Ascending aorta (tissue), 2 donors: ENCODE results near the gene KRCC1. TPM values are rescaled to one million over a fixed set of nuclear protein-coding genes. Genes with fewer than 3 reads are reported as not detected.
A peak's percentile ranks its signal among the peaks of the same experiment; 100 is the strongest.

Experiments used
- DNase-seq, 2 donors: peaks; one replicate each; pipeline ENCODE4 v3.0.0-alpha.2; 2019; ENCODE audit warnings: low spot score in 2 of 2
- H3K27ac ChIP-seq, 2 donors: fragments of 200-600 bp; sonication (generic); one replicate each; pipeline ENCODE4 v1.5.1; 2016 to 2017; ENCODE audit warnings: mild to moderate bottlenecking in 1 of 2
- H3K27me3 ChIP-seq: fragments of 200-600 bp; sonication (generic); one replicate; pipeline ENCODE4 v1.5.1; 2017
- H3K36me3 ChIP-seq, 2 donors: fragments of 200-600 bp; sonication (generic); one replicate each; pipeline ENCODE4 v1.5.1; 2016
- H3K4me1 ChIP-seq, 2 donors: fragments of 200-600 bp; sonication (generic); one replicate each; pipeline ENCODE4 v1.5.1; 2016 to 2017; ENCODE audit warnings: mild to moderate bottlenecking in 1 of 2
- H3K4me3 ChIP-seq, 2 donors: fragments of 200-600 bp; sonication (generic); one replicate each; pipeline ENCODE4 v1.5.1; 2016 to 2017; ENCODE audit warnings: mild to moderate bottlenecking in 1 of 2
- H3K9me3 ChIP-seq, 2 donors: fragments of 200-600 bp; sonication (generic); one replicate each; pipeline ENCODE4 v1.5.1; 2016
- intact Hi-C: fragments of 100-400 bp; cut with DNase I; formaldehyde crosslinking; loops from one replicate; pipeline ENCODE4 v1.15.1; 2023
- total RNA-seq: library from RNA; depleted of rRNA; stranded (reverse); fragments of >200 nt; gene quantifications from one replicate; pipeline ENCODE4 v1.1.0, GENCODE V29; 2016
- TF ChIP-seq, protein P1 (sequence below), 3 experiments: fragments of 200-600 bp in 2 of 3; fragments of 450-650 bp in 1 of 3; sonication (generic) in 2 of 3; IDR thresholded peaks; one replicate each; pipeline ENCODE4 v1.5.1; 2016 to 2019; ENCODE audit warnings: antibody characterized with exemption in 3 of 3, mild to moderate bottlenecking in 1 of 3, moderate library complexity in 1 of 3

The KRCC1 gene
- total RNA-seq, result 3.1 TPM

DNA sequence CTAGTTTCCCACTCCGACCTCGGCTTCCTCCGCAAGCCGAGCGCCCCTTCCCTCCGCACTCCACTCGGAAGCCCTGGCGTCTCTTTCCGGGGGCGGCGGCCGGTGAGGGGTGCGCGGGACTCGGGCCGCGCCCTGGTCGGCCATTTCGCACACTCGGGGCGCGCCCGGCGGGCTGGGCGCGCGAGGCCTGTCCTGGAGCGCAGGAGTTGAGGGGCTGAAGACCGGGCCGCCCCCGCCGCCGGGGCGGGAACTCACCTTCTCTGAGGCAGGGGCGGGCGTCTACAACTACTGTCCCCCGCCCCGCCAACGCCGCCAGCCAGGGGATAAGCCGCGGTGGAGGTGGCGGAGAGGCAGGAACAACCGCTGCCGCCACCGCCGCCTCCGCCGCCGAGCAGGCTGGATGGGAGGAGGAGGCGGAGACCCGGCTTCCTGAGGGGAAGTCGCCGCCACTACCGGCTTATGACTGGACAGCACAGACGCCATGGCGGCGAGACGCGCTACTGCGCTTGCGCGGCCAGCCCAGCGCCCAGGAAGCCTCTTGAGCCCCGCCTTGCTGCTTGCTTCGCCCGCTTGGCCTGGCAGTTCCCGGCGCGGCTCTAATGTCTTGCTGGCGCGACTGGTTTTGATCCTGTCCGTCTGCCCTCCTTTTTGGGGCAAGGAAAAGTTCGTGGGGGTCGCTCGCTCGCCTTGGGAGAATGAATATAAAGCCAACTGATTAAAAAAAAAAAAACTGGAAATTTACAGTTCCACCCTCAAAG lies at the start of gene KRCC1:
TSS of gene KRCC1 (minus strand) at position 413 of the 758 bp plus-strand sequence. CDS start 27,220 bp downstream, outside the sequence.
- TF ChIP-seq, protein P1, sequence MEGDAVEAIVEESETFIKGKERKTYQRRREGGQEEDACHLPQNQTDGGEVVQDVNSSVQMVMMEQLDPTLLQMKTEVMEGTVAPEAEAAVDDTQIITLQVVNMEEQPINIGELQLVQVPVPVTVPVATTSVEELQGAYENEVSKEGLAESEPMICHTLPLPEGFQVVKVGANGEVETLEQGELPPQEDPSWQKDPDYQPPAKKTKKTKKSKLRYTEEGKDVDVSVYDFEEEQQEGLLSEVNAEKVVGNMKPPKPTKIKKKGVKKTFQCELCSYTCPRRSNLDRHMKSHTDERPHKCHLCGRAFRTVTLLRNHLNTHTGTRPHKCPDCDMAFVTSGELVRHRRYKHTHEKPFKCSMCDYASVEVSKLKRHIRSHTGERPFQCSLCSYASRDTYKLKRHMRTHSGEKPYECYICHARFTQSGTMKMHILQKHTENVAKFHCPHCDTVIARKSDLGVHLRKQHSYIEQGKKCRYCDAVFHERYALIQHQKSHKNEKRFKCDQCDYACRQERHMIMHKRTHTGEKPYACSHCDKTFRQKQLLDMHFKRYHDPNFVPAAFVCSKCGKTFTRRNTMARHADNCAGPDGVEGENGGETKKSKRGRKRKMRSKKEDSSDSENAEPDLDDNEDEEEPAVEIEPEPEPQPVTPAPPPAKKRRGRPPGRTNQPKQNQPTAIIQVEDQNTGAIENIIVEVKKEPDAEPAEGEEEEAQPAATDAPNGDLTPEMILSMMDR (IDR thresholded peaks at IDR 0.05), result no peak
- Histone ChIP-seq H3K4me3 (peak within 1 kb of the TSS; percentile 79 to 89), H3K36me3 (no peaks in the 10 kb centered on the region), H3K9me3 (no peaks in the 10 kb centered on the region), H3K27me3 (no peaks in the 10 kb centered on the region), H3K4me1 (peaks cover 0 to 15% of the 10 kb centered on the region in 2 donors), H3K27ac (peak within 1 kb of the TSS; percentile 97)
- intact Hi-C loops, result loop anchor here (1.0 to 2.0 kb wide), 2 partner anchors 39 to 115 kb away; partner anchors contain the start of genes RNU2-63P and THNSL2
- DNase-seq, result peak; percentile 83 to 97

DNA sequence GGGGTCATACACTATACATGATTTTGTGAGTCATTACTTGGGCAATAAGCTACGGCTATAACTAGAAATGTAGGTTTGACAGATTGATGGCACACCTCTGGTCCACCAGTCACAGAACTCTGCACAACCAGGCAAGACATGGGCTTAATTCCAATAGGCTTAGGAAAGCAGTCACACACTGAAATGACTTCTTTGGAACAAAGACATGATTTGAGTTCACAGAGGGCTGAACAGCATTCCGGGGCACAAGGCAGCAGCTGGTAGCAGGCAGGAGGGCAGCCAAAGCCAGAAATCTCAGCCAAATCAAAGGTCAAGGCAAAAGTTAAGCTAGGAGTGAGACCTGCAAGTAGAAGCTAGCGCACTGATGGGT lies 44.9 kb upstream of the KRCC1 start:
- Histone ChIP-seq H3K9me3 (no peaks in the 10 kb centered on the region), H3K27ac (no peak overlapping the region), H3K27me3 (no peaks in the 10 kb centered on the region), H3K36me3 (no peaks in the 10 kb centered on the region), H3K4me3 (no peak overlapping the region), H3K4me1 (no peaks in the 10 kb centered on the region)
- intact Hi-C loops, result no loop called here
- no peak for DNase-seq
- TF ChIP-seq, protein P1 (IDR thresholded peaks at IDR 0.05), result no peak

- Histone ChIP-seq H3K27ac (no peak overlapping the region), H3K4me1 (no peaks in the 10 kb centered on the region), H3K4me3 (no peak overlapping the region), H3K36me3 (no peaks in the 10 kb centered on the region), H3K27me3 (no peaks in the 10 kb centered on the region), H3K9me3 (no peaks in the 10 kb centered on the region)
- TF ChIP-seq, protein P1 (IDR thresholded peaks at IDR 0.05), result no peak
- no peak for DNase-seq
- intact Hi-C loops, result no loop called here
Observed at GRCh38 chr2:88099798-88100488, 44.4 kb upstream of the KRCC1 start.

GRCh38 chr2:88098558-88098900 lies 42.9 kb upstream of the KRCC1 start:
- Histone ChIP-seq H3K9me3 (no peaks in the 10 kb centered on the region), H3K4me1 (no peaks in the 10 kb centered on the region), H3K27ac (no peak overlapping the region), H3K4me3 (no peak overlapping the region), H3K36me3 (no peaks in the 10 kb centered on the region), H3K27me3 (no peaks in the 10 kb centered on the region)
- intact Hi-C loops, result no loop called here
- TF ChIP-seq, protein P1 (IDR thresholded peaks at IDR 0.05), result no peak
- DNase-seq, result no peak

DNA sequence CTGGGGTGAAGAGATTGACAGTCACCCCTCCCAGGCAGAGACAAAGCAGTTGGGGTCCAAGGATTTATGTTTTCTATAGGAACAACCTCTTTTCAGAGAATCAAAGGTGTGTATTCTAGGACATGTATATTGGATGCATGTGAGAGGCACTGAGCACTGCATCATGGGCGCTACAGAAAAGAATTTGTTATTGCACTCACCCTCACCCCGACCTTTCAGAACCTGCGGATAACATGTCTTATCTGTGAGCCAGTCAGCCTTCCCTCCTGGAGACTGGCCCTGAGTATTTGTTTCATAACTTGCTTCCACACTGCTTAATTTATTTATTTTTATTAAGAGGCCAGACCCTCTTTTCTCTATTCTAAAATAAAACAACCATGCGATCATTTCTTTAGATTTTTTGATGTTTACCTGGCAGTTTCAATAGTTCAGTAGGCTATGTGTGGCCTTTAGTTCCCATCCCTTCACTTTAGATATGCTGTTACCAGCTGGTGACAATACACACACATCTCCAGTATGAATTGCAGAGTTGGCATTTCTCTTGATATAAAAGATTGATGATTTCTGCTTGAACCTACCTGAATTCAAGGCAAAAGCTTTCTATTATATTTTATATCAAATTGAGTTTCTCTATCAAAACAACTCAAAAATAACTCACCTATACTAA lies 42.4 kb upstream of the KRCC1 start:
- no peaks in the 10 kb centered on the region for H3K4me1 ChIP-seq
- H3K27ac ChIP-seq, result no peak overlapping the region
- intact Hi-C loops, result no loop called here
- TF ChIP-seq, protein P1 (IDR thresholded peaks at IDR 0.05), result no peak
- no peak for DNase-seq
- no peaks in the 10 kb centered on the region for H3K36me3 ChIP-seq
- no peaks in the 10 kb centered on the region for H3K9me3 ChIP-seq
- H3K27me3 ChIP-seq, result no peaks in the 10 kb centered on the region
- no peak overlapping the region for H3K4me3 ChIP-seq
